H1 (cell line): ENCODE data around the gene TSPAN16.

Experiments used
- CBX5 ChIP-seq: fragments of 300-800, 300-1000 bp; sonication (generic); IDR thresholded peaks from 2 replicates; pipeline ENCODE4 v1.7.1; 2016; ENCODE audit warnings: antibody characterized with exemption, low read length, low read depth
- POLR2A ChIP-seq, 2 experiments: IDR thresholded peaks; 1 replicate in 1 of 2; 2 replicates in 1 of 2; pipeline ENCODE4 v1.6.1; 2011; ENCODE audit warnings: low read depth in 2 of 2, low read length in 2 of 2, mild to moderate bottlenecking in 2 of 2; ENCODE audit errors: control extremely low read depth in 1 of 2

- no peak for TF ChIP-seq CBX5
- no peak for TF ChIP-seq POLR2A (IDR thresholded peaks at IDR 0.05; ENCODE audit: control extremely low read depth in 1 of 2, low read depth in 2 of 2, low read length in 2 of 2)
Observed at GRCh38 chr19:11251650-11252314, 44.2 kb upstream of the TSPAN16 start.
